Hematopoietic multipotent progenitor cell treated with erythropoietin and hydrocortisone succinate and interleukin-3 and kit ligand, for 4 days (in vitro differentiated cells): ENCODE data around the gene ITGAX.
A peak's percentile ranks its signal among the peaks of the same experiment; 100 is the strongest.
"Not testable (repeated sequence)": the region's sequence is repeated elsewhere in the genome, so short reads cannot be mapped to it uniquely, and the experiment has no call there.

Experiments used
- DNase-seq: peaks from one replicate; pipeline ENCODE4 v3.0.0-alpha.2; 2015

ITGAX gene

GRCh38 chr16:31412750-31413149, 57.8 kb downstream of the ITGAX start:
- DNase-seq = no peak

DNA sequence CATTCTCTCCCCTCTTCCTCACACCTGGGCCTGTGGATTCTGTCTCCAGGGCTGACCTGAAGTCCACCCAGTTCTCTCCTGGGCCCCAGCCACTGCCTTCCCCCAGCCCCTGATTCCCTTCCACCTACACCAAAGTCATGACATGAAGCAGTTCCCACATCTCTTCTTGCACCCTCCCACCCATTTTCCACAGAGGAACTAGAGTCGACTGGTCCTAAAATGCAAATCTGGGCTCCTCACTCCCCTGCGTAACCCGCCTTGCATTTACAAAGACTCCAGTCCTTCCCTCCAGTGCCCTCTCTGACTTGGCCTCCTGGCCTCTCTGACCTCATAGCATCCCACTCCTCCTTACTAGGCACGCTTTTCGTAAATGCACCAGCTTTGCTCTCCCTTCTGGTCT, 58.4 kb downstream of the ITGAX start:
- no peak for DNase-seq

- DNase-seq = no peak
These were observed 59.0 kb downstream of the ITGAX start for GRCh38 chr16:31413943-31414342.

DNA sequence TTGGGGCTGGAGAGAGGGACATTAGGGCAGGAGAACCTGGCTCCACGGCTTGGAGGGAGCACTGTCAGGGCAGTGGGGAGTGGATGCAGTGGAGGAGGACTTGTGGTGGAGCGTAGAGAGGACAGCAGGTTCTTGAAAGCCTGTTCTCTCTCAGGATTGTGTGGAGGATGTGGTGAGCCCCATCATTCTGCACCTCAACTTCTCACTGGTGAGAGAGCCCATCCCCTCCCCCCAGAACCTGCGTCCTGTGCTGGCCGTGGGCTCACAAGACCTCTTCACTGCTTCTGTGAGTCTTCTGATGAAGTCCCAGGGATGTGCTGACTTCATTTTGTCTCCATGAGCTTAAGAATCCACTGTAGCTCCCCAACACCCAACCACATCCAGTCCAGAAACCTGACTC, 59.7 kb downstream of the ITGAX start:
- DNase-seq = no peak

- no peak for DNase-seq
These were observed 61.4 kb downstream of the ITGAX start for GRCh38 chr16:31416371-31416770.

- not testable (repeated sequence) for DNase-seq
These were observed 62.1 kb downstream of the ITGAX start for GRCh38 chr16:31417036-31417435.

GRCh38 chr16:31417916-31418315, 62.9 kb downstream of the ITGAX start:
- no peak for DNase-seq

DNA sequence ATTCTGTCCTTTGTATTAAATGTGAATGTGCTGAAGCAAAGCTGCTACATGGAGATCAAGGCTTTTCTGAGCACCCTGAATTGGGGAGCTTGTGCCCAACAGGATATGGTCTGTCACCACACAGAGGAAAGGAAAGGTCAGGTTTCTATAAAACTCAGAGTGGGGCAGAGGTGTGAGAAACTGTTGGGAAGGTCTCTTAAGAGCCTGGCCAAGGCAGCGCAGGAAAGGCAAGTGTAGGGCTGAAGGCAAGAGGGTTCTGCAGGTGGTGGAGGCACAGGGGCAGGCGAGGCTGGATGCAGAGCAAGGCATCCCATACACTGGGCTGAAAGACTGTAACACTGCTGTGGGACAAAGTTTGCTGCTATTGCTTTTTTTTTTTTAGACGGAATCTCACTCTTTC, 65.1 kb downstream of the ITGAX start:
- no peak for DNase-seq

DNA sequence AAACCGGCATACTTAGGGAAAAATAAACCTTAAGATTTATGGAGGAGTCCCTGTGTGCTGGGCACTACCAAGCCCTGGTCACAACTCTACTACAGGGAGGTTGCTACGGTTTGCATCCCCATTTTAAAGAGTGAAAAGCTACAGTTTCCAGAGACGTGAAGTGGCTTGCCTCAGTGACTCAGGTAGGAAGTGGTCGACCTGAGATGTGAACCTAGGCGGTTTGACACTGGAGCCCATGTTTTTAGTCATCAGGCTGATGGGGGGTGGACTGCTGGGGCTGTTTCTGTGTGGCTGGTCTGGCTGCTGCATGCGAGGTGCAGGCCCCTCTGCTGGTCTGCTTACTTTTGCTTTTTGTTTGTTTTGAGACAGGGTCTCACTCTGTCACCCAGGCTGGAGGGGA, 66.6 kb downstream of the ITGAX start:
- no peak for DNase-seq

- DNase-seq = no peak
These were observed 68.3 kb downstream of the ITGAX start for GRCh38 chr16:31423241-31423640.

GRCh38 chr16:31423801-31424200, 68.8 kb downstream of the ITGAX start:
- no peak for DNase-seq

DNA sequence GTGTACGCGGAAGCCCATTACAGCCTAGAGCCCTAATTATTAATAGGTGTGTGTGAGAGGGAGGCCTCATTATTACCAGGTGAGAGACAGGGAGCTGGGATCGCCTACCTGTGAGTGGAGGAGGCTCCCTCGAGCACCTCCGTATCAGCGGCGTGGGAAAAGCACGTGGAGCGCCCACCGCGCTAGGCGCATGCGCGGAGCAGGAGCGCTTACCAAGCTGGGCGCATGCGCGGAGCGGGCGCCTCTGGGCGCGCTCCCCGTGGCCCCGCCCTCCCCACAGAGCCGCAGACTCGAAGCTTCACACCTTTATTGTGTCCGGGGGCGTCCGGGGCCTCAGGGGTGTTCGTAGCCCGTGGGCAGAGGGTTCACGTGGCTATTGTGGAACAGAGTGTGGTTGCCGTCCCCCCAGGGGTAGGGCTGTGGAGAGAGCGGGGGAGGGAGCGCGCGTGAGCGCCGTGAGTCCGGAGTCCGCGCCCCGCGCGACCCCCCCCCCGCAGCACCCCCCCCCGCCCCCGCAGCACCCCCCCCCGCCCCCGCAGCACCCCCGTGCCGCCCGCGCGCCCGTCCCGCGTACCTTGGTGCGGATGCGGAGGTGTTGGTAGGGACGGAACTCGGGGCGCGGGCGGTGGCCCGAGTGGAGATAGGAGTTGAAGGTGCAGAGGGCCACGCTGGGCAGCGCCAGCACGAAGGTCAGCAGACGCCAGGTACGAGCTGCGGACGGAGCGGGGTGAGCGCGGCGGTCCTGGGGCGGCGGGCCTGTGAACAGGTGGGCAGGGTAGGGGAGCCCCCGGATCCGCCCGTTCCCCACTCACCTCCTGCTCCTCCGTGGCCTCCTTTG, 72.7 kb downstream of the ITGAX start:
- peak; percentile 53 for DNase-seq

DNA sequence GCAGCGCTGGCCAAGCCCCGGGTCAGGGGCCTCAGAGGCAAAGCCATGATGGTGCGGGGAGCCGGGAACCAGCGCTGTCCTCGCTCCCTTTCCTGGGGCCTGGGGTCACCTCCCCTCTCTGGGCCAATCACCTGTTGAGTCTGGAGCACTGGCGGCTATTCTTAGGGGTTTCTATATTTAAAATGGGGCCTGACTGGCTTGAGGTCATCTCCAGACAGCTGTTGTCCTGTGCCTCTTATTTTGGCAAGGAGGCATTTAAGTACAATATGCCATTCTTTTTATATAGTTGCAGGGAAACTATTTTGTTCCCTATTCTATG, 73.3 kb downstream of the ITGAX start, which contains the start of gene COX6A2:
Gene COX6A2 (minus strand): TSS at position 82 of the 319 bp plus-strand sequence. CDS start 35 bp downstream, at position 47.
- no peak for DNase-seq

DNA sequence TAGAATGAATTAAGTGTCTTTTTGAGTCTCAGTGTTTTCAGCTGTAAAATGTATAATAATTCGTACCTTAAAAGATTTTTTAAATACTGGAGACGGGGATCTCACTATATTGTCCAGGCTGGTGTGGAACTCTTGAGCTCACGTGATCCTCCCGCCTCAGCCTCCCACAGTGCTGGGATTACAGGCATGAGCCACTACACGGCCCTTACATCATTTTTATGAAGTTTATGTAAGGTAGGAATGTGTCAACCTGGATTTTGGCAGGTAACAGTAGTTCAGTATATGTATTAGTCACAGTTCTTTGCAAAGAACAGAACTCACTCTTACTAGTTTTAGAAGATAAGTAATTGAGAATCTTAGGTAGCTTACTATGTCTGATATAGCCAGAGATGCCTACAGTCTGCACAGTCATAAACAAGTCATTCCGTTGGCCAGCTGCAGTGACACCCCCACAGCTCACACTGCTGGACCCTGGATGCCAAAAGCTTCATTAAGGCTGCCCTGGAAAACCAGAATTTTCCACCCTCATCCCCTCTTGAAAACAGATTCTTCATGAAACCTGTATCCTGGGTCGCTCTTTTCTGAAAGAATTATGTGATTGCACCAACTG, 73.8 kb downstream of the ITGAX start:
- no peak for DNase-seq

DNA sequence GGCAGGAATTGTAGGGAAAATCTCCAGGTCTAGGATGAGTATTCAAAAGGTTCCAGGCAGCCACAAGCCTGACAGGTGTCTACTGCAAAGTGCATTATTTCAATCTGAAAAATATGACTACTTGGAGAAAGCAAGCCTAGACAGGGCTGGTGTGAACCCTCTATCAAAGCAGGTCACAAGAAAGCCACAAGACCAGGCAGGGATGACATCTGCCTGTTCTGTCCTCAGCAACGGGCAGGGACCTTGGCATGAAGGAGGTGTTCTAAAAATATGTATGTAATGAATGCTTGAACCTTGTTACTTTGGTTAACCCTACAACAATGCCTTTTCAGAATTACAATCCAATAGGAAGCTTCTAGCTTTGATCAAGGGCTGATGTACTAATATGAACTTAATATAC, 74.3 kb downstream of the ITGAX start:
- no peak for DNase-seq

GRCh38 chr16:31429796-31430195, 74.8 kb downstream of the ITGAX start:
- no peak for DNase-seq

DNA sequence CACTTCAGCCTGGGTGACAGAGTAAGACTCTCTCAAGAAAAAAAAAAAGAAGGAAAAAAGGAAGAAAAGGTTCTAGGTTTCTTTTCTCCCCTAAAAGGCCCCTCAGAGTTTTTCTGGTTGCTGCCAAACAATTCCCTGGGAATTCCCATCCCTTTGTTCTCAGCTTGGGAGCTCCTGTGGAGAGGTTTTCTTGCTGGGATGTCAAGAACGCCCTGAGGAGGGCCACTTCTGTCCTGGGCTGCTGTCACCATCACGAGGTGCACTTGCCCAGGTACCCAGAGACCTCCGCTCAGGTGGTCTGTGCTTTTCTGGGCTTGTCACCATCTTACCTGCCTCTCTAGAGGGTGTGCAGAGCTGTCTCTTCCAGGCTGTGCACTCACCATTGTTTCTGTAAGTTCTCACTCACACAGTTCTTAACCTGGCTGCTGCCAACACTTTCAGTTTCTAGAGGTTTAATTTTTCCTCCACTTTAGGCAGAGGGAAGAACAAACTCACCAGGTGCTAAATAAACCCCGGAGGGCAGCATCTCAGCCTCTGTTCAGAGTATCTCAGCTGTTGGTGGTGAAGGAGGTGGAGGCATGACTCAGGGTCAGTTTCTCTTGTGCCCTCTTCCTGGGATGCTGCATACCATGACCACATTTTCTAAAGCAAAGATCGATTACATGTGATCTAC, 75.5 kb downstream of the ITGAX start:
- no peak for DNase-seq
